ENCODE measurements around the gene DIAPH2. TPM values are rescaled to one million over a fixed set of nuclear protein-coding genes. Genes with fewer than 3 reads are reported as not detected.

Gene DIAPH2
- total RNA-seq, 1 experiment from 2014 or later: 10.9 TPM

DNA sequence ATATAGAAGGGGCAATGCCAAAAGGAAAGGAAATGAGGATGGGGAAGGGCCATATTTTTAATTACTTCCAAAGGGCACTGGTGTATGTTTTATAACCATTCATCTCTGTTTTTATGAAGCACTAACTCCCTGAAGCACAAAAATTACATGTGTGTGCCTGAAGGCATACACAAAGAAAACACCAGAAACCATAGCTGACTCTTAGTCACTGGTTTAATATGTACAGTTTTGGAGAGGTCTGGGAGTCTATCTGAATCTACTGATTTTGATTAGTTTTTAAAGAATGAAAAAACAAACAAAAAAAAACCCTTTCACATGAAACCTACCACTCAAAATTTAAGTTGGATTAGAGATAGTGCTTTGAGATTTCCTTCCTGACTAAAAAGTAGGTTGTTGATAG lies 637.8 kb downstream of the DIAPH2 start:
- H3K36me3 ChIP-seq (ENCODE audit: control insufficient read depth in 1 of 2, insufficient read depth in 2 of 2, low read length in 2 of 2): no peaks in the 10 kb centered on the region
- no peak overlapping the region for H3K4me2 ChIP-seq (ENCODE audit: low read length)
- H3K27me3 ChIP-seq (ENCODE audit: insufficient read depth, low read length): no peaks in the 10 kb centered on the region
- H3K9me2 ChIP-seq (ENCODE audit: insufficient read depth): no peaks in the 10 kb centered on the region
- intact Hi-C loops (cut with micrococcal nuclease): no loop called here
- H3K27ac ChIP-seq (ENCODE audit: low read depth, low read length): no peak overlapping the region
- H2AFZ ChIP-seq (ENCODE audit: low read depth, low read length, poor library complexity, severe bottlenecking): no peak overlapping the region
- H4K20me1 ChIP-seq (ENCODE audit: insufficient read depth): no peaks in the 10 kb centered on the region
- no TSS peak for BruUV-seq (replicated peaks)
- ATAC-seq: no peak
- RAD21 ChIA-PET (ENCODE audit: low non-redundant PET in 1 of 2, low total read pairs in 2 of 2, uncharacterized antibody in 2 of 2, unreplicated experiment in 2 of 2): no interaction called here
- TF ChIP-seq POLR2AphosphoS5 (IDR thresholded peaks at IDR 0.05; ENCODE audit: low read depth, low read length) (no peak), CEBPB (IDR thresholded peaks at IDR 0.05; ENCODE audit: low read depth) (no peak), SIN3A (IDR thresholded peaks at IDR 0.05; ENCODE audit: low read depth) (no peak), MAX (IDR thresholded peaks at IDR 0.05) (no peak), EZH2phosphoT487 (IDR thresholded peaks at IDR 0.05; ENCODE audit: borderline replicate concordance) (no peak)
- no peaks in the 10 kb centered on the region for H3K9me3 ChIP-seq (ENCODE audit: control insufficient read depth in 1 of 2, insufficient read depth in 1 of 2, low read depth in 1 of 2, low read length in 2 of 2)
- CTCF ChIA-PET: no interaction called here
- H3K9ac ChIP-seq (ENCODE audit: low read length): no peak overlapping the region
- no peak overlapping the region for H3K4me3 ChIP-seq (replicated peaks in 1 of 2; ENCODE audit: low read depth in 1 of 2, low read length in 2 of 2)
- H3K79me2 ChIP-seq (ENCODE audit: insufficient read depth, low read length): no peaks in the 10 kb centered on the region
- no peaks in the 10 kb centered on the region for H3K4me1 ChIP-seq (ENCODE audit: control insufficient read depth in 1 of 2, insufficient read depth in 2 of 2, low read length in 2 of 2)
- no peak for DNase-seq (ENCODE audit: low read depth, low spot score)
- POLR2A ChIA-PET: no interaction called here

DNA sequence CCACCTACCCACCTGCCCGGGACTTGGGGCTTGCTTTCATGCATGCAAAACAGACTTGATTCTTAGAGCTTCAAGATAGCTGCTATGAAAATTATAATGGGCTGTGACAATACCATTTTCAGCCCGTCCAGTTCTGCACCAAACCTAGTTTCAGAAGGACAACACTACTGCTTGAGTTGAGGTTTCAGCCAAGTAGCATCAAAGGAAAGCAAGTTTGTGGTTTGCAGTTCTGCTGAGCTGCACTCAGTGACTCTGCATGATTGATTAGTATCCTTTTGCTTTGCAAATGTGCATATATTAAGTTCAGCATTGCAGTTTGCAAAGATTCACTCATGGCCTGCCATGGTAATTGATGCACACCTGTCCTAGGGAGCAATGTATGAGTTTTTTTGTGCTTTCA lies 641.8 kb downstream of the DIAPH2 start:
- intact Hi-C loops (cut with micrococcal nuclease): no loop called here
- Histone ChIP-seq H3K27ac (ENCODE audit: low read depth, low read length) (no peak overlapping the region), H3K4me2 (ENCODE audit: low read length) (no peak overlapping the region), H3K79me2 (ENCODE audit: insufficient read depth, low read length) (no peaks in the 10 kb centered on the region), H3K4me3 (replicated peaks in 1 of 2; ENCODE audit: low read depth in 1 of 2, low read length in 2 of 2) (no peak overlapping the region), H2AFZ (ENCODE audit: low read depth, low read length, poor library complexity, severe bottlenecking) (no peak overlapping the region), H3K27me3 (ENCODE audit: insufficient read depth, low read length) (no peaks in the 10 kb centered on the region), H3K9me2 (ENCODE audit: insufficient read depth) (no peaks in the 10 kb centered on the region), H3K9ac (ENCODE audit: low read length) (no peak overlapping the region), H4K20me1 (ENCODE audit: insufficient read depth) (no peaks in the 10 kb centered on the region), H3K36me3 (ENCODE audit: control insufficient read depth in 1 of 2, insufficient read depth in 2 of 2, low read length in 2 of 2) (no peaks in the 10 kb centered on the region), H3K4me1 (ENCODE audit: control insufficient read depth in 1 of 2, insufficient read depth in 2 of 2, low read length in 2 of 2) (no peaks in the 10 kb centered on the region), H3K9me3 (ENCODE audit: control insufficient read depth in 1 of 2, insufficient read depth in 1 of 2, low read depth in 1 of 2, low read length in 2 of 2) (no peaks in the 10 kb centered on the region)
- BruUV-seq (replicated peaks): no TSS peak
- DNase-seq (ENCODE audit: low read depth, low spot score): no peak
- POLR2A ChIA-PET: no interaction called here
- TF ChIP-seq EZH2 (IDR thresholded peaks at IDR 0.05) (no peak), ZNF274 (IDR thresholded peaks at IDR 0.05; ENCODE audit: low read depth, low read length) (no peak), POLR2AphosphoS5 (IDR thresholded peaks at IDR 0.05; ENCODE audit: low read depth, low read length) (no peak), EZH2phosphoT487 (IDR thresholded peaks at IDR 0.05; ENCODE audit: borderline replicate concordance) (no peak), TCF7L2 (IDR thresholded peaks at IDR 0.05; ENCODE audit: borderline replicate concordance, extremely low read depth, insufficient read depth, insufficient read length) (no peak), SIN3A (IDR thresholded peaks at IDR 0.05; ENCODE audit: low read depth) (no peak), JUND (IDR thresholded peaks at IDR 0.05) (no peak), MAX (IDR thresholded peaks at IDR 0.05) (no peak), SP1 (IDR thresholded peaks at IDR 0.05; ENCODE audit: low read depth) (no peak), CBX3 (IDR thresholded peaks at IDR 0.05; ENCODE audit: low read depth) (no peak), YY1 (IDR thresholded peaks at IDR 0.05; ENCODE audit: extremely low read depth, insufficient replicate concordance, low read depth, low read length) (no peak), CEBPB (IDR thresholded peaks at IDR 0.05; ENCODE audit: low read depth) (no peak), ELF1 (IDR thresholded peaks at IDR 0.05; ENCODE audit: borderline replicate concordance, low read depth) (no peak)
- TF ChIP-seq, protein P1, sequence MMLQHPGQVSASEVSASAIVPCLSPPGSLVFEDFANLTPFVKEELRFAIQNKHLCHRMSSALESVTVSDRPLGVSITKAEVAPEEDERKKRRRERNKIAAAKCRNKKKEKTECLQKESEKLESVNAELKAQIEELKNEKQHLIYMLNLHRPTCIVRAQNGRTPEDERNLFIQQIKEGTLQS (IDR thresholded peaks at IDR 0.05): no peak
- TF ChIP-seq, protein P2, sequence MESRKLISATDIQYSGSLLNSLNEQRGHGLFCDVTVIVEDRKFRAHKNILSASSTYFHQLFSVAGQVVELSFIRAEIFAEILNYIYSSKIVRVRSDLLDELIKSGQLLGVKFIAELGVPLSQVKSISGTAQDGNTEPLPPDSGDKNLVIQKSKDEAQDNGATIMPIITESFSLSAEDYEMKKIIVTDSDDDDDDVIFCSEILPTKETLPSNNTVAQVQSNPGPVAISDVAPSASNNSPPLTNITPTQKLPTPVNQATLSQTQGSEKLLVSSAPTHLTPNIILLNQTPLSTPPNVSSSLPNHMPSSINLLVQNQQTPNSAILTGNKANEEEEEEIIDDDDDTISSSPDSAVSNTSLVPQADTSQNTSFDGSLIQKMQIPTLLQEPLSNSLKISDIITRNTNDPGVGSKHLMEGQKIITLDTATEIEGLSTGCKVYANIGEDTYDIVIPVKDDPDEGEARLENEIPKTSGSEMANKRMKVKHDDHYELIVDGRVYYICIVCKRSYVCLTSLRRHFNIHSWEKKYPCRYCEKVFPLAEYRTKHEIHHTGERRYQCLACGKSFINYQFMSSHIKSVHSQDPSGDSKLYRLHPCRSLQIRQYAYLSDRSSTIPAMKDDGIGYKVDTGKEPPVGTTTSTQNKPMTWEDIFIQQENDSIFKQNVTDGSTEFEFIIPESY (IDR thresholded peaks at IDR 0.05; ENCODE audit: extremely low read depth, insufficient replicate concordance, low read length): no peak
- no peak for ATAC-seq
- RAD21 ChIA-PET (ENCODE audit: low non-redundant PET in 1 of 2, low total read pairs in 2 of 2, uncharacterized antibody in 2 of 2, unreplicated experiment in 2 of 2): no interaction called here
- CTCF ChIA-PET: no interaction called here

All from HCT116 (cell line).